ENCODE results near the gene TRIM51. TPM values are rescaled to one million over a fixed set of nuclear protein-coding genes. Genes with fewer than 3 reads are reported as not detected.

The TRIM51 gene
- total RNA-seq, 1 experiment from 2014 or later: not detected

DNA sequence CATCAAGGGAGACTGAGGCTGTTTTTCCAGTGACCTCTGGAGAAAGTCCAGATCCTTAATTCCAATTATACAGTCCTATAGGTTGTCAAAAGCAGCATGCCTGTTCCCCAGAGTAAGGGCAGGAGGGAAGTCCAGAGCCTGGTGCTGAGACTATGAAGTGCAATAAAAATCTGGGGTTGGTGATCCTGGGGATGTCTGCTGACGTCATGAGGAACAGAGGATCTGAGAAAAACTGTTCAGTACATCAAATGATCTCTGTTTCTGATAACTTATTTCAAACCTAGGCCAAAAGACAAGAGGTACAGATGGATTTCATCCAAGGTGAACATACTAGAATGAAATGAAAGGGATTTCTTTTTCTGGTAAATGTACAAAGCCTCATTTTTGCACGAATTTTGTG, 19.2 kb downstream of the TRIM51 start:
- H3K9me3 ChIP-seq: no peaks in the 10 kb centered on the region
- no peaks in the 10 kb centered on the region for H3K4me1 Mint-ChIP-seq (ENCODE audit: low read depth, unreplicated experiment)
- no peak overlapping the region for H3K27ac Mint-ChIP-seq (ENCODE audit: unreplicated experiment)

DNA sequence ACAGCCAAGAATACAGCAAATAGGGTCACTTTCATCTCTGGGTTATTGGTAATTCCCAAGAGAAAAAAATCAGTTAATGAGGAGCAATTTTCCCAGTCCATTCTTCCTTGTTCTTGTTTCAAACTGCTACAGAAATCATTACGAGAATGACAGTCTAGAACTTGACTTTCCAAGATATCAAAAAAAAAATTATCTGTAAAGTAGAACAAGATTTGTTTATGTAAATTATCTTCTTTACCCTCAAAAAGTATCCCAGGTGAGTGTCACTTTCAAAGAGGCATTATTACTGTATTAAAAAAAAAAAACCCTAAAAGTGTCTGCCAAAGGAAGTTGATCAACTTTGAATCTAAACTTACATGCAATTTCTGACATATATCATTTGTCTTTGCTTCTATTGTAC, 31.4 kb downstream of the TRIM51 start, which contains the start of gene OR5W2:
Gene OR5W2 (minus strand): TSS at position 101 of the 400 bp plus-strand sequence. CDS start 0 bp downstream, at position 101.
- no peaks in the 10 kb centered on the region for H3K4me1 ChIP-seq
- intact Hi-C loops (cut with micrococcal nuclease; ENCODE audit: unreplicated experiment): no loop called here
- no peaks in the 10 kb centered on the region for H3K36me3 ChIP-seq (ENCODE audit: control insufficient read depth, insufficient read depth, low read length)
- Mint-ChIP-seq H3K27ac (ENCODE audit: unreplicated experiment) (no peak within 1 kb of the TSS), H3K27me3 (ENCODE audit: insufficient read depth, unreplicated experiment) (peaks cover 2% of the 10 kb centered on the region), H3K9me3 (ENCODE audit: unreplicated experiment) (no peaks in the 10 kb centered on the region), H3K4me3 (ENCODE audit: unreplicated experiment) (no peak within 1 kb of the TSS), H3K36me3 (ENCODE audit: insufficient read depth, unreplicated experiment) (no peaks in the 10 kb centered on the region), H3K4me1 (ENCODE audit: low read depth, unreplicated experiment) (no peaks in the 10 kb centered on the region)
- no TSS peak for BruUV-seq (replicated peaks)
- no peak for TF ChIP-seq CTCF (IDR thresholded peaks at IDR 0.05; ENCODE audit: insufficient read depth in 1 of 2, low read depth in 1 of 2, low read length in 1 of 2, severe bottlenecking in 1 of 2, unreplicated experiment in 1 of 2)
- no peak for DNase-seq
- POLR2A ChIA-PET: no interaction called here
- H3K27me3 ChIP-seq (replicated peaks; ENCODE audit: control insufficient read depth, insufficient read depth, low read length): no peaks in the 10 kb centered on the region
- no peaks in the 10 kb centered on the region; the same call in 1 of the 2 replicates for H3K9me3 ChIP-seq
- H3K4me3 ChIP-seq (ENCODE audit: low read depth, low read length): no peak within 1 kb of the TSS
- CTCF ChIA-PET: no interaction called here

More for the DNA sequence above, 19.2 kb downstream of the TRIM51 start:
- no peak for DNase-seq
- POLR2A ChIA-PET: no interaction called here
- BruUV-seq (replicated peaks): no TSS peak
- Histone ChIP-seq H3K4me3 (ENCODE audit: low read depth, low read length) (no peak overlapping the region), H3K27me3 (replicated peaks; ENCODE audit: control insufficient read depth, insufficient read depth, low read length) (no peaks in the 10 kb centered on the region), H3K4me1 (no peaks in the 10 kb centered on the region), H3K36me3 (ENCODE audit: control insufficient read depth, insufficient read depth, low read length) (no peaks in the 10 kb centered on the region)
- Mint-ChIP-seq H3K9me3 (ENCODE audit: unreplicated experiment) (no peaks in the 10 kb centered on the region), H3K4me3 (ENCODE audit: unreplicated experiment) (no peak overlapping the region), H3K36me3 (ENCODE audit: insufficient read depth, unreplicated experiment) (no peaks in the 10 kb centered on the region), H3K27me3 (ENCODE audit: insufficient read depth, unreplicated experiment) (no peaks in the 10 kb centered on the region)
- TF ChIP-seq CTCF (IDR thresholded peaks at IDR 0.05; ENCODE audit: insufficient read depth in 1 of 2, low read depth in 1 of 2, low read length in 1 of 2, severe bottlenecking in 1 of 2, unreplicated experiment in 1 of 2): no peak
- CTCF ChIA-PET: no interaction called here
- intact Hi-C loops (cut with micrococcal nuclease; ENCODE audit: unreplicated experiment): no loop called here

DNA sequence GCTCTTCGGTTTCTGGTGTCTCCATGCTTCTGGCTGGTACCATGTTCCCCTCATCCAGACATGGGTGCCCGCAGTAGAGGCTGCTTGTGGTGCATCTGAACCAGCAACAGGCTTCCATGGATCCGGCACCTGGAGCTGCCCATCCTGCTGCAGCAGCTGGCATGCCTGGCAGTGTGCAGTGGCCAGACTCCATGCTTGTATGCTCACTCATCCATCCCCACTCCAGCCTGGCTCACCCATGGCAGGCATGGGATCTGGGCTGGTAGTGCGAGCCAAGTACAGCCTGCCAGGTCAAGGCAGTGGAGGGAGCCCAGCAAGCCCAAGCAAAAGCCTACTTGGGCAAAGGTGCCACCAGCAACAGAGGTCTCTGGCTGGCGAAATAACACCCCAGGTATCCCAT, 37.4 kb downstream of the TRIM51 start:
- CTCF ChIA-PET: no interaction called here
- DNase-seq: no peak
- H3K27me3 ChIP-seq (replicated peaks; ENCODE audit: control insufficient read depth, insufficient read depth, low read length): no peaks in the 10 kb centered on the region
- no peak for TF ChIP-seq CTCF (IDR thresholded peaks at IDR 0.05; ENCODE audit: insufficient read depth in 1 of 2, low read depth in 1 of 2, low read length in 1 of 2, severe bottlenecking in 1 of 2, unreplicated experiment in 1 of 2)
- no TSS peak for BruUV-seq (replicated peaks)
- H3K9me3 Mint-ChIP-seq (ENCODE audit: unreplicated experiment): no peaks in the 10 kb centered on the region
- H3K27ac Mint-ChIP-seq (ENCODE audit: unreplicated experiment): no peak overlapping the region
- peaks cover 3% of the 10 kb centered on the region for H3K27me3 Mint-ChIP-seq (ENCODE audit: insufficient read depth, unreplicated experiment)
- no peak overlapping the region for H3K4me3 Mint-ChIP-seq (ENCODE audit: unreplicated experiment)
- no peaks in the 10 kb centered on the region for H3K4me1 Mint-ChIP-seq (ENCODE audit: low read depth, unreplicated experiment)
- no peaks in the 10 kb centered on the region; the same call in 1 of the 2 replicates for H3K9me3 ChIP-seq
- no peaks in the 10 kb centered on the region for H3K36me3 Mint-ChIP-seq (ENCODE audit: insufficient read depth, unreplicated experiment)
- intact Hi-C loops (cut with micrococcal nuclease; ENCODE audit: unreplicated experiment): no loop called here
- H3K4me1 ChIP-seq: no peaks in the 10 kb centered on the region
- no peaks in the 10 kb centered on the region for H3K36me3 ChIP-seq (ENCODE audit: control insufficient read depth, insufficient read depth, low read length)
- no peak overlapping the region for H3K4me3 ChIP-seq (ENCODE audit: low read depth, low read length)
- POLR2A ChIA-PET: no interaction called here
